NCI-H128 (cell line): ENCODE measurements around the gene DDX41.

Source experiments
- DNase-seq: peaks from one replicate; lab custom pipeline; 2025; ENCODE audit not compliant: unreplicated experiment; lab: John Stamatoyannopoulos, UW

Gene DDX41

GRCh38 chr5:177499842-177500241, 16.9 kb downstream of the DDX41 start:
- DNase-seq, result no peak

GRCh38 chr5:177498013-177498787, 18.6 kb downstream of the DDX41 start:
- DNase-seq, result no peak

GRCh38 chr5:177497292-177498012, 19.3 kb downstream of the DDX41 start, which contains the start of gene PDLIM7:
Gene PDLIM7 (minus strand): TSS chr5:177497604. CDS start chr5:177496512, 1,092 bp downstream.
- DNase-seq, result peak; percentile 74

- peak; percentile 25 for DNase-seq
Observed at GRCh38 chr5:177496727-177497291, 20.0 kb downstream of the DDX41 start.

- no peak for DNase-seq
Observed at GRCh38 chr5:177496070-177496726, 20.6 kb downstream of the DDX41 start.

GRCh38 chr5:177495243-177496060, 21.3 kb downstream of the DDX41 start:
- no peak for DNase-seq

GRCh38 chr5:177494346-177495195, 22.2 kb downstream of the DDX41 start:
- no peak for DNase-seq

- DNase-seq, result no peak
Observed at GRCh38 chr5:177493795-177494345, 22.9 kb downstream of the DDX41 start.

- DNase-seq, result no peak
Observed at GRCh38 chr5:177492841-177493240, 23.9 kb downstream of the DDX41 start.

GRCh38 chr5:177491983-177492746, 24.6 kb downstream of the DDX41 start:
- no peak for DNase-seq

GRCh38 chr5:177491429-177491945, 25.3 kb downstream of the DDX41 start:
- DNase-seq, result no peak

- no peak for DNase-seq
Observed at GRCh38 chr5:177490992-177491391, 25.8 kb downstream of the DDX41 start.

- no peak for DNase-seq
Observed at GRCh38 chr5:177490311-177490991, 26.3 kb downstream of the DDX41 start.

- no peak for DNase-seq
Observed at GRCh38 chr5:177489119-177489716, 27.5 kb downstream of the DDX41 start.

GRCh38 chr5:177487975-177488374, 28.8 kb downstream of the DDX41 start:
- DNase-seq, result no peak

GRCh38 chr5:177487144-177487543, 29.6 kb downstream of the DDX41 start:
- no peak for DNase-seq

- no peak for DNase-seq
Observed at GRCh38 chr5:177486256-177486655, 30.5 kb downstream of the DDX41 start.
